Neural crest cell (in vitro differentiated cells): Measurements from ENCODE around the gene NPTN. TPM values are rescaled to one million over a fixed set of nuclear protein-coding genes. Genes with fewer than 3 reads are reported as not detected.

Experiments used
- DNase-seq: peaks from one replicate; pipeline ENCODE4 v3.0.0; 2021; ENCODE audit warnings: low read depth, mixed read lengths, low spot score
- H3K27ac Mint-ChIP-seq: one replicate; pipeline ENCODE4 v1.8.0; 2021; ENCODE audit warnings: mild to moderate bottlenecking, mixed read lengths; ENCODE audit not compliant: unreplicated experiment
- H3K27me3 Mint-ChIP-seq: 2 replicates; pipeline ENCODE4 v1.8.0; 2021; ENCODE audit warnings: low read depth, mild to moderate bottlenecking, mixed read lengths
- H3K36me3 Mint-ChIP-seq: 2 replicates; pipeline ENCODE4 v1.8.0; 2021; ENCODE audit warnings: low read depth, mild to moderate bottlenecking, mixed read lengths
- H3K4me1 Mint-ChIP-seq: 2 replicates; pipeline ENCODE4 v1.8.0; 2021; ENCODE audit warnings: mixed read lengths
- H3K4me3 Mint-ChIP-seq: one replicate; pipeline ENCODE4 v1.8.0; 2021; ENCODE audit warnings: mild to moderate bottlenecking, mixed read lengths
- H3K9me3 Mint-ChIP-seq: 2 replicates; pipeline ENCODE4 v1.8.0; 2021; ENCODE audit warnings: mixed read lengths
- CTCF ChIP-seq: fragments of 200-600 bp; sonication (generic); conservative IDR thresholded peaks from 2 replicates; pipeline ENCODE4 v1.5.0; 2021; ENCODE audit warnings: antibody characterized with exemption, mild to moderate bottlenecking
- total RNA-seq: library from RNA; stranded (reverse); gene quantifications from 2 replicates; pipeline ENCODE4 v1.2.1, GENCODE V29; 2021

The NPTN gene
- total RNA-seq, 1 donor from 2014 or later: 54.9 TPM

- Mint-ChIP-seq H3K9me3 (no peaks in the 10 kb centered on the region), H3K4me1 (peaks cover 48% of the 10 kb centered on the region), H3K4me3 (peak overlapping the region; percentile 96), H3K27me3 (peaks cover 9% of the 10 kb centered on the region), H3K36me3 (no peaks in the 10 kb centered on the region), H3K27ac (peak overlapping the region; percentile 45)
- DNase-seq: no peak
- TF ChIP-seq CTCF: no peak
These were observed 1.1 kb downstream of the NPTN start for GRCh38 chr15:73631915-73632669.

GRCh38 chr15:73630921-73631362 is 2.2 kb downstream of the NPTN start:
- Mint-ChIP-seq H3K36me3 (no peaks in the 10 kb centered on the region), H3K4me3 (peak overlapping the region; percentile 96), H3K9me3 (no peaks in the 10 kb centered on the region), H3K27me3 (no peaks in the 10 kb centered on the region), H3K27ac (no peak overlapping the region), H3K4me1 (peaks cover 43% of the 10 kb centered on the region)
- no peak for DNase-seq
- no peak for TF ChIP-seq CTCF

GRCh38 chr15:73629798-73630429 is 3.3 kb downstream of the NPTN start:
- Mint-ChIP-seq H3K27me3 (no peaks in the 10 kb centered on the region), H3K4me3 (peak overlapping the region; percentile 96), H3K9me3 (no peaks in the 10 kb centered on the region), H3K27ac (no peak overlapping the region), H3K4me1 (peaks cover 43% of the 10 kb centered on the region), H3K36me3 (no peaks in the 10 kb centered on the region)
- DNase-seq: no peak
- TF ChIP-seq CTCF: no peak

GRCh38 chr15:73628976-73629797 is 4.0 kb downstream of the NPTN start:
- H3K27ac Mint-ChIP-seq: no peak overlapping the region
- DNase-seq: no peak
- H3K9me3 Mint-ChIP-seq: no peaks in the 10 kb centered on the region
- peaks cover 43% of the 10 kb centered on the region for H3K4me1 Mint-ChIP-seq
- H3K27me3 Mint-ChIP-seq: no peaks in the 10 kb centered on the region
- TF ChIP-seq CTCF: no peak
- H3K36me3 Mint-ChIP-seq: no peaks in the 10 kb centered on the region
- peak overlapping the region; percentile 36 for H3K4me3 Mint-ChIP-seq

GRCh38 chr15:73628102-73628501 is 5.1 kb downstream of the NPTN start:
- TF ChIP-seq CTCF: no peak
- Mint-ChIP-seq H3K9me3 (no peaks in the 10 kb centered on the region), H3K27ac (no peak overlapping the region), H3K4me1 (peaks cover 36% of the 10 kb centered on the region), H3K4me3 (no peak overlapping the region), H3K27me3 (no peaks in the 10 kb centered on the region), H3K36me3 (no peaks in the 10 kb centered on the region)
- DNase-seq: no peak
